H7 (cell line): ENCODE results near the gene HELQ. TPM values are rescaled to one million over a fixed set of nuclear protein-coding genes. Genes with fewer than 3 reads are reported as not detected.
"Not testable (repeated sequence)": the region's sequence is repeated elsewhere in the genome, so short reads cannot be mapped to it uniquely, and the experiment has no call there.

Source experiments
- DNase-seq: peaks from one replicate; pipeline ENCODE4 v3.0.0; 2012
- H3K27me3 ChIP-seq: 2 replicates; pipeline ENCODE4 v1.6.0; 2011; ENCODE audit warnings: mild to moderate bottlenecking, low read length; ENCODE audit not compliant: control insufficient read depth, insufficient read depth
- H3K36me3 ChIP-seq: replicated peaks from 2 replicates; pipeline ENCODE4 v1.5.1; 2011; ENCODE audit warnings: low read length; ENCODE audit not compliant: control insufficient read depth, insufficient read depth
- H3K4me3 ChIP-seq: 2 replicates; pipeline ENCODE4 v1.5.1; 2011; ENCODE audit warnings: low read depth, mild to moderate bottlenecking, control low read depth, low read length, moderate library complexity; ENCODE audit not compliant: insufficient read depth
- total RNA-seq: library from RNA; depleted of rRNA; stranded (reverse); fragments of >200 nt; shearing (Covaris generic); gene quantifications from 2 replicates; pipeline ENCODE4 v1.2.3, GENCODE V29; 2014

HELQ gene
- total RNA-seq, 1 experiment from 2014 or later: 6.8 TPM

DNA sequence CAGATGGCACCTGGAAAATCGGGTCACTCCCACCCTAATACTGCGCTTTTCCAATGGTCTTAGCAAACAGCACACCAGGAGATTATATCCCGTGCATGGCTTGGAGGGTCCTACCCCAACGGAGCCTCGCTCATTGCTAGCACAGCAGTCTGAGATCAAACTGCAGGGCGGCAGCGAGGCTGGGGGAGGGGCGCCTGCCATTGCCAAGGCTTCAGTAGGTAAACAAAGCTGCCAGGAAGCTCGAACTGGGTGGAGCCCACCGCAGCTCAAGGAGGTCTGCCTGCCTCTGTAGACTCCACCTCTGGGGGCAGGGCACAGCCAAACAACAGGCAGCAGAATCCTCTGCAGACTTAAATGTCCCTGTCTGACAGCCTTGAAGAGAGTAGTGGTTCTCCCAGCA lies 57.5 kb downstream of the HELQ start:
- DNase-seq, H3K4me3 ChIP-seq, H3K36me3 ChIP-seq, H3K27me3 ChIP-seq: not testable (repeated sequence)

GRCh38 chr4:83393908-83394307 lies 61.7 kb downstream of the HELQ start:
- Histone ChIP-seq H3K27me3 (peaks cover 21% of the 10 kb centered on the region), H3K36me3 (no peaks in the 10 kb centered on the region), H3K4me3 (no peak overlapping the region)
- no peak for DNase-seq

DNA sequence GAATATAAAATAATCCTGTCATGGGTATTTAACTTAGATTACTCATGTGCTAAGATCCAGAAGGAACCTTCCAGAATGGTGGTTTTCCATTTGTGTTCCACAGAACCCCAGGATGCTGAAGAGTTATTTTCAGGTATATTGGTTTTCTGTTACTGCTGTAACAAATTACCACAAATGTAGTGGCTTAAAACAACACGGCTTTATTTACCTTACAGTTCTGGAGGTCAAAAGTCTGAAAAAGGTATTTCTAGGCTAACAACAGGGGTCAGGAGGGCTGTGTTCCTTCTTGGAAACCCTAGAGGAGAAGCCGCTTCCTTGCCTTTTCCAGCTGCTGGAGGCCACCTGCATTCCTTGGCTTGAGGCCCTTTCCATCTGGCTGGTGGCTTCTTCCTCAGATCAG lies 63.1 kb downstream of the HELQ start:
- no peak for DNase-seq
- H3K27me3 ChIP-seq: peaks cover 28% of the 10 kb centered on the region
- no peak overlapping the region for H3K4me3 ChIP-seq
- no peaks in the 10 kb centered on the region for H3K36me3 ChIP-seq

DNA sequence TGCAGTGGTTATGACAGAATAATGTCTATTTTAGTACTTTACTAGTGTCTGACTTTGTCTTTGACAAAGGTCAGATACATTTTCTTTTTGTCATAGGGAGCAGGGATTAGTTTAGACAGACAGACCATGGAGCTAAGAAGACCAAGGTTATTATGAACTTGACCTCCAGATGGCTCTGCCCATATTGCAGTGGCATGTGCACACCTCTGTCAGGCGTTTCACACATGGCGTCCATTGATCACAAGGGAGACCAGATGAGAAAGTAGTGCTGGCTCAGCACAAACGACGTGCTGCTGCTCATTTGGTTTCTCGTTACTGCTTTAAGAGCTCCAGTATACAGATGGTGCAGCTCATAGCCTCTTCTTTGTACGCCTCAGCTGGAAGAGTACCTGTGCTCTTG lies 64.7 kb downstream of the HELQ start:
- DNase-seq: no peak
- Histone ChIP-seq H3K36me3 (no peaks in the 10 kb centered on the region), H3K27me3 (peaks cover 28% of the 10 kb centered on the region), H3K4me3 (no peak overlapping the region)

GRCh38 chr4:83389756-83390505 lies 65.7 kb downstream of the HELQ start:
- DNase-seq: peak; percentile 22
- Histone ChIP-seq H3K4me3 (no peak overlapping the region), H3K27me3 (peaks cover 28% of the 10 kb centered on the region), H3K36me3 (no peaks in the 10 kb centered on the region)

GRCh38 chr4:83389037-83389720 lies 66.4 kb downstream of the HELQ start:
- no peak for DNase-seq
- Histone ChIP-seq H3K4me3 (no peak overlapping the region), H3K27me3 (peaks cover 28% of the 10 kb centered on the region), H3K36me3 (no peaks in the 10 kb centered on the region)

GRCh38 chr4:83388313-83388676 lies 67.3 kb downstream of the HELQ start:
- peaks cover 28% of the 10 kb centered on the region for H3K27me3 ChIP-seq
- H3K4me3 ChIP-seq: no peak overlapping the region
- no peaks in the 10 kb centered on the region for H3K36me3 ChIP-seq
- DNase-seq: no peak

GRCh38 chr4:83387476-83388312 lies 67.9 kb downstream of the HELQ start:
- peaks cover 26% of the 10 kb centered on the region for H3K27me3 ChIP-seq
- DNase-seq: no peak

GRCh38 chr4:83387012-83387411 lies 68.6 kb downstream of the HELQ start:
- DNase-seq: peak; percentile 28
- no peak overlapping the region for H3K4me3 ChIP-seq
- no peaks in the 10 kb centered on the region for H3K36me3 ChIP-seq

More at GRCh38 chr4:83387476-83388312, 67.9 kb downstream of the HELQ start:
- Histone ChIP-seq H3K4me3 (no peak overlapping the region), H3K36me3 (no peaks in the 10 kb centered on the region)

GRCh38 chr4:83382850-83383249 lies 72.8 kb downstream of the HELQ start:
- no peak for DNase-seq
- no peaks in the 10 kb centered on the region; the same call in 1 of the 2 replicates for H3K27me3 ChIP-seq
- no peaks in the 10 kb centered on the region for H3K36me3 ChIP-seq
- no peak overlapping the region for H3K4me3 ChIP-seq

More at GRCh38 chr4:83387012-83387411, 68.6 kb downstream of the HELQ start:
- peaks cover 24% of the 10 kb centered on the region for H3K27me3 ChIP-seq

- DNase-seq: no peak
- Histone ChIP-seq H3K4me3 (no peak overlapping the region), H3K27me3 (no peaks in the 10 kb centered on the region; the same call in 1 of the 2 replicates), H3K36me3 (no peaks in the 10 kb centered on the region)
Observed at GRCh38 chr4:83381173-83381572, 74.5 kb downstream of the HELQ start.

DNA sequence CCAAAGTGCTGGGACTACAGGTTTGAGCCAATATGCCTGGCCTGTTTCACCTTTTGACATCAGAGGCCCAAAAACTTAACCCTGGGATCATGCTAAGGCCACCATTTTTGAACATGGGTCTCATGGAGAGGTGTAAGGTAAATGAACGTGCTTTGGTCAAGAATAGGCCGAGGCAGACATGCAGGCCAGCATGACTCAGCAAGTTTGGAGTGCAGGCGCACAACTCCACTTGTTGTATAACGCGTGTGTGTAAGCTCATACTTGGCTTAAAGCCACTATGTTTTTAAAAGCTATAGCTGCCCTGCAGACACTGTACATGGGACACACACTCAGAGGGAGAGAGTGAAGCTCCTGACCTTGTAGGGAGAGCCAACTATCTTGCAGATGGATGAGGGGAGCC lies 77.2 kb downstream of the HELQ start:
- no peaks in the 10 kb centered on the region; the same call in 1 of the 2 replicates for H3K27me3 ChIP-seq
- DNase-seq: no peak
- no peak overlapping the region for H3K4me3 ChIP-seq
- H3K36me3 ChIP-seq: no peaks in the 10 kb centered on the region

DNA sequence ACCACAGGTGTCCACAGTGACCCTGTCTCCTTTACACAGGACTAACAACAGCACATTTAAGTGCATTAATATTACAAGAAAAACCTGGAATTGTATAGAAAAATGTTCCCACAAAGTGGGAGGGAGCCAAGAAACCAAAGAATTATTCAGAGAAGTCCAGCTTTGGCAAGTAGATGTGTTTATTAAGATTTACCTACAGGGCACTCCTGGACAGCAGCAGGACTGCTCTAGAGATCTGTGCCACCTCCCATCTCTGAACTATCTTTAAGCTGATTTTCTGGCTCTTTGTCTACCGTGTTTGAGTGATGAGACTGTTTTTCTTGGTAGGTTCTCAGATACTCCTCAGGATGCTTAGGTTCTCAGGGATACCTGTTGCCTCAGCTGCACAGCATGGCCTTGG lies 82.7 kb downstream of the HELQ start:
- Histone ChIP-seq H3K4me3 (no peak overlapping the region), H3K27me3 (no peaks in the 10 kb centered on the region; the same call in 1 of the 2 replicates), H3K36me3 (no peaks in the 10 kb centered on the region)
- DNase-seq: no peak

- no peaks in the 10 kb centered on the region for H3K36me3 ChIP-seq
- DNase-seq: no peak
- no peaks in the 10 kb centered on the region for H3K27me3 ChIP-seq
- H3K4me3 ChIP-seq: no peak overlapping the region
Observed at GRCh38 chr4:83371936-83372335, 83.7 kb downstream of the HELQ start.
